ENCODE measurements around the gene SP140L. TPM values are rescaled to one million over a fixed set of nuclear protein-coding genes. Genes with fewer than 3 reads are reported as not detected.
"Not testable (repeated sequence)": the region's sequence is repeated elsewhere in the genome, so short reads cannot be mapped to it uniquely, and the experiment has no call there.

Gene SP140L
- total RNA-seq, 1 donor from 2014 or later: 9.7 TPM

- DNase-seq (ENCODE audit: low read depth): no peak
Measured at GRCh38 chr2:230323385-230324106, 3.4 kb upstream of the SP140L start.

GRCh38 chr2:230324503-230324902 is 2.5 kb upstream of the SP140L start:
- DNase-seq (ENCODE audit: low read depth): no peak

- DNase-seq (ENCODE audit: low read depth): peak; percentile 36
Measured at GRCh38 chr2:230325316-230326243, 1.4 kb upstream of the SP140L start.

- peak; percentile 22 for DNase-seq (ENCODE audit: low read depth)
Measured at GRCh38 chr2:230327418-230328154, 593 bp downstream of the SP140L start.

GRCh38 chr2:230328155-230328458 is 1.1 kb downstream of the SP140L start:
- DNase-seq (ENCODE audit: low read depth): no peak

- DNase-seq (ENCODE audit: low read depth): peak; percentile 20
Measured at GRCh38 chr2:230329946-230330605, 3.1 kb downstream of the SP140L start.

- DNase-seq (ENCODE audit: low read depth): peak; percentile 84
Measured at GRCh38 chr2:230330725-230331124, 3.7 kb downstream of the SP140L start.

- DNase-seq (ENCODE audit: low read depth): no peak
Measured at GRCh38 chr2:230335461-230335863, 8.5 kb downstream of the SP140L start.

GRCh38 chr2:230335864-230336506 is 9.0 kb downstream of the SP140L start:
- DNase-seq (ENCODE audit: low read depth): no peak

GRCh38 chr2:230341936-230342528 is 15.0 kb downstream of the SP140L start:
- DNase-seq (ENCODE audit: low read depth): not testable (repeated sequence)

- not testable (repeated sequence) for DNase-seq (ENCODE audit: low read depth)
Measured at GRCh38 chr2:230343041-230343624, 16.1 kb downstream of the SP140L start.

GRCh38 chr2:230343747-230344146 is 16.8 kb downstream of the SP140L start:
- DNase-seq (ENCODE audit: low read depth): no peak

GRCh38 chr2:230346465-230346864 is 19.5 kb downstream of the SP140L start:
- no peak for DNase-seq (ENCODE audit: low read depth)

- DNase-seq (ENCODE audit: low read depth): no peak
Measured at GRCh38 chr2:230346921-230347533, 20.0 kb downstream of the SP140L start.

- no peak for DNase-seq (ENCODE audit: low read depth)
Measured at GRCh38 chr2:230347659-230348305, 20.8 kb downstream of the SP140L start.

- DNase-seq (ENCODE audit: low read depth): no peak
Measured at GRCh38 chr2:230348787-230349186, 21.8 kb downstream of the SP140L start.

- DNase-seq (ENCODE audit: low read depth): peak; percentile 22
Measured at GRCh38 chr2:230356084-230356483, 29.1 kb downstream of the SP140L start.

- no peak for DNase-seq (ENCODE audit: low read depth)
Measured at GRCh38 chr2:230358305-230358704, 31.3 kb downstream of the SP140L start.

GRCh38 chr2:230360028-230360427 is 33.0 kb downstream of the SP140L start:
- no peak for DNase-seq (ENCODE audit: low read depth)
